Brain microvascular endothelial cell (primary cell): ENCODE data around the gene RNF39.

Experiments used
- DNase-seq: peaks from one replicate; pipeline ENCODE4 v3.0.0-alpha.2; 2020
- H3K27ac ChIP-seq: fragments of 250-450 bp; sonication (Bioruptor Pico); 2 replicates; pipeline ENCODE4 v1.5.1; 2020; ENCODE audit warnings: mild to moderate bottlenecking, moderate library complexity
- H3K27me3 ChIP-seq: fragments of 250-450 bp; sonication (Bioruptor Pico); replicated peaks from 2 replicates; pipeline ENCODE4 v1.5.1; 2020; ENCODE audit warnings: mild to moderate bottlenecking
- H3K36me3 ChIP-seq: fragments of 250-450 bp; sonication (Bioruptor Pico); replicated peaks from 2 replicates; pipeline ENCODE4 v1.5.1; 2020; ENCODE audit warnings: mild to moderate bottlenecking
- H3K4me3 ChIP-seq: 2 replicates; pipeline ENCODE4 v1.5.1; 2011; ENCODE audit warnings: low read depth, mild to moderate bottlenecking, control low read depth, low read length, moderate library complexity
- in situ Hi-C: cut with HindIII; loops from 2 replicates; pipeline ENCODE4 v1.10.0; 2017; ENCODE audit warnings: low sequenced_read_pairs, low pct_ligation_motif_present
- TF ChIP-seq, protein P1 (sequence below): IDR thresholded peaks from 2 replicates; pipeline ENCODE4 v1.5.1; 2011; ENCODE audit warnings: low read depth, mild to moderate bottlenecking, moderate library complexity, low read length, control low read depth, inconsistent platforms; ENCODE audit errors: missing control alignments

Gene RNF39

DNA sequence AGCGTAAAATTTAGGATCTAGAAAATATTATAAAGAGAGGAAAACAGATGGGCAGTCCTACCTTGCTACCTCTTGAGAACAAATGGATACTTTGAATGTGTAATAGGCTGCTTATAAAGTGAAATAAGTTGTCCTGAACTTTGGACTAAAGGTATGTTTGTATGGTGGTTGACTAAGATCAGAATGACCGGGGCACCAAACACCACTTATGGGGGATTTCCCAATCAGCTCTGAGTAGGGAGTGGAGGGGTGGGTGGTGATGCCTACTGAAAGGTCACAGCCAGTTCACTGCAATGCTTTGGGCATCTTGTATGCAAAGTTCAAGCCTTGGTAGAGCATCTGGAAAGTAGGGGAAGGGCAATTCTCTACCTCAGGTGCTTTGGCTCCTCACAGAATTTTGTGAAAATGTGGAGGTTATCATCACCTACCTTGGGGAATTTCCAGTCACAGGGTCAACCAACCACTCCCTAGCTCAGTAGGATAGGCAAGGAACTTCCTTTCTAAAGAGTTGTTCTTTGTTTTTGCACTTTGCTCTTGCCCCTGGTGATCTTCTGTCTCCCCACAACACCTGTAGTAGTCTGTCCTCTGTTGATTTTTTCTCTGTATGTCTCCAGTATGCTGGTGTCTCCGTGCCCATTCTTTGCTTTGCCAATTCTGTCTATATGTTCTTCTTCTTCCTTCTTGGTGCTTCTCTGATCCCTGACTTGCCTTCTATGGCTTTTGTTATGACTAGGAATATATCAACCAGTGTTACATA is 37.6 kb upstream of the RNF39 start, which contains the start of gene TRIM31:
TRIM31 (minus strand) TSS at position 88 of the 757 bp plus-strand sequence. CDS start 285 bp downstream, outside the sequence.
- H3K4me3 ChIP-seq = no peak within 1 kb of the TSS
- H3K27me3 ChIP-seq = peaks cover 14% of the 10 kb centered on the region
- in situ Hi-C loops = no loop called here
- H3K36me3 ChIP-seq = no peaks in the 10 kb centered on the region
- TF ChIP-seq, protein P1, sequence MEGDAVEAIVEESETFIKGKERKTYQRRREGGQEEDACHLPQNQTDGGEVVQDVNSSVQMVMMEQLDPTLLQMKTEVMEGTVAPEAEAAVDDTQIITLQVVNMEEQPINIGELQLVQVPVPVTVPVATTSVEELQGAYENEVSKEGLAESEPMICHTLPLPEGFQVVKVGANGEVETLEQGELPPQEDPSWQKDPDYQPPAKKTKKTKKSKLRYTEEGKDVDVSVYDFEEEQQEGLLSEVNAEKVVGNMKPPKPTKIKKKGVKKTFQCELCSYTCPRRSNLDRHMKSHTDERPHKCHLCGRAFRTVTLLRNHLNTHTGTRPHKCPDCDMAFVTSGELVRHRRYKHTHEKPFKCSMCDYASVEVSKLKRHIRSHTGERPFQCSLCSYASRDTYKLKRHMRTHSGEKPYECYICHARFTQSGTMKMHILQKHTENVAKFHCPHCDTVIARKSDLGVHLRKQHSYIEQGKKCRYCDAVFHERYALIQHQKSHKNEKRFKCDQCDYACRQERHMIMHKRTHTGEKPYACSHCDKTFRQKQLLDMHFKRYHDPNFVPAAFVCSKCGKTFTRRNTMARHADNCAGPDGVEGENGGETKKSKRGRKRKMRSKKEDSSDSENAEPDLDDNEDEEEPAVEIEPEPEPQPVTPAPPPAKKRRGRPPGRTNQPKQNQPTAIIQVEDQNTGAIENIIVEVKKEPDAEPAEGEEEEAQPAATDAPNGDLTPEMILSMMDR = no peak
- H3K27ac ChIP-seq = no peak within 1 kb of the TSS
- no peak for DNase-seq

DNA sequence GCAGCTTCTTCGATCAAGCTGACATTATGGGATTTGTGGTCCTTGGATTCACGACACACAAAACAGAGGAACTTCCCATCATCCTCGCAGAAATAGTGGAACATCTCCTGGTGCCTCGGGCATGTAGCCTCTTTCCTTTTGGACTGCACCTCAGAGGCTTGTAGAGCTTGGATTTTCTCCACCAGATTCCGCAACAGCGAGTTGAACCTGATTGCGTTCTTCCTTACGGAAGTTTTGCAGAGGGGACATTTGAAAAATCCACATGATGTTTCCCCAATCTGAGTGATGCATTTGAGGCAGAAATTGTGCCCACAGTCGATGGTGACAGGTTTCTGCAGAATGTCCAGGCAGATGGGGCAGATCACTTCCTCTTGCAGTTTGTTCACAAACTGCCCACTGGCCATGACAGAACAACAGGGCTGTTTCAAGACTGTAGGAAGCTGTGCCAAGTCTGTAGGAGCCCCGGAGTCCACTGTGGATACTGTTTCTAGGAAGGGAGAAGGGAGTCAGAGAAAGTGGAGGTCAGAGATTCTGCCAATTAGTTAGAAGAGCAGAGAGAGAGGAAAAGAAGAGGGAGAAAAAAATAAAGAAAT is 36.9 kb upstream of the RNF39 start:
- peaks cover 18% of the 10 kb centered on the region for H3K27me3 ChIP-seq
- no peaks in the 10 kb centered on the region for H3K36me3 ChIP-seq
- TF ChIP-seq, protein P1 = no peak
- H3K4me3 ChIP-seq = no peak overlapping the region
- in situ Hi-C loops = no loop called here
- H3K27ac ChIP-seq = no peak overlapping the region
- DNase-seq = no peak

DNA sequence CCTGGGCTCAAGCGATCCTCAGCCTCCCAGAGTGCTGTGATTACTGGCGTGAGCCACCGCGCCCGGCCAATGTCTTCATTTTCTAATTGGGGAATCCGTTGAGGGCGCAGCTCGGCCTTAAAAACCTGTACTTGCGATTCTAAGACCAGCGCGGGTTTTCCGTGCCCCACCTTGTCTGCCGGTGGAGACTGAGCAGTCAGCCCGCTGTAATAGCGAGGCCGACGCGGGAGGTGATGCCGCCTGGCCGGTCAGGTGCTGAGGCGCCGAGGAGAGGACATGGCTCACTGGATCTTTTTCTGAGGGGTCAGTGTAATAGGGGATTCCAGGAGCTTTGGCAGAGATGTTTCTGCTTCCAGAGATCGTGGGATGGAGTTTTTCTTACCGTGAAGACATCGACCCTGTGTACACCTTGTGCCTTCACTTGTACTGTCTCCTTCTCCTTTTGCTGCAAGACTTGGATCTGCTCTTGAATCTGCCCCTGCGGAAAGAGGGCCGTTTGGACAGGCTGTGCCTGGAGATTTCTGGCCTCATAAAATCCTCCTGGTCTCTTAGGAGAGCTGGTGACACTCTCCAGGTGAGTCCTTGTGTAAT is 35.8 kb upstream of the RNF39 start:
- peaks cover 20% of the 10 kb centered on the region for H3K27me3 ChIP-seq

DNA sequence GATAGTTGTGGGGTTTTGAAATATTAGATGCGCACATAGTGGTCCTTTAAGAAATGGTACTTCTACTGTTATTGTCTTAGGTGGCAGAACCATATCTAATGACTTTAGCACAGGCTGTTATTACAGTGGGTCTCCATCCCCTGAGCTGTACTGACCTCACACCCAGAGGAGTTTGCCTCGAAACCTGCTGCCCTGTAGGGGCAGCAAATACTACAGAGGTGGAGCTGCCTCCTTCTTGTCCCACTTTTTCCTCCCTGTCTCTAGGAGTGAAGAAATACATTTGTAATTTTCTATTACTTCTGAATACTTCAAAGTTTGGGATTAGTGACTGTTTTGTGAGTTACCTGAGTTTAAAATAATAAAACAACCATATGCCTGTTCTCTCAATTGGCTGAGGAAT is 29.1 kb upstream of the RNF39 start:
- no peaks in the 10 kb centered on the region for H3K36me3 ChIP-seq
- in situ Hi-C loops = no loop called here
- no peak overlapping the region for H3K4me3 ChIP-seq
- no peak for DNase-seq
- TF ChIP-seq, protein P1 = no peak
- peaks cover 35% of the 10 kb centered on the region for H3K27me3 ChIP-seq
- no peak overlapping the region for H3K27ac ChIP-seq

More for the DNA sequence above, 35.8 kb upstream of the RNF39 start:
- in situ Hi-C loops = no loop called here
- H3K27ac ChIP-seq = no peak overlapping the region
- H3K4me3 ChIP-seq = no peak overlapping the region
- H3K36me3 ChIP-seq = no peaks in the 10 kb centered on the region
- DNase-seq = no peak
- TF ChIP-seq, protein P1 = no peak

DNA sequence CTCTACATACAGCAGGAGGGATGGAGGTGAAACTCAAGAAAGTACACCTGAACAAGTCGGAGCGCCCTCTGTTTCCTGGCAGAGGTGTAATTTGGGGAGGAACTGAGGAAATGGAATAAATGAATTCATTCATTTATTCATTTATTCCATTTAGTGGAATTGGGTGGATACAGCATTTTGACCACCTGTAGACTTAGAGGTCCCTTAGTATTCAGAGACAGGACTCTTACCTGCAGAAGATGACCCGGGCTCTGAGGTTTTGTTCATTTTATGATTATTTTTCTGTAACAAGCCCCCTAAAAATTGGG is 28.3 kb upstream of the RNF39 start:
- H3K27ac ChIP-seq = no peak overlapping the region
- H3K27me3 ChIP-seq = peaks cover 40% of the 10 kb centered on the region
- TF ChIP-seq, protein P1 = no peak
- H3K36me3 ChIP-seq = no peaks in the 10 kb centered on the region
- in situ Hi-C loops = no loop called here
- no peak overlapping the region for H3K4me3 ChIP-seq
- no peak for DNase-seq
